22Rv1 (cell line): ENCODE data around the gene KANSL2.
A peak's percentile ranks its signal among the peaks of the same experiment; 100 is the strongest.

Experiments
- H3K27ac ChIP-seq: fragments of 450-650 bp; 2 replicates; pipeline ENCODE4 v1.5.1; 2017
- CTCF ChIP-seq: fragments of 450-650 bp; IDR thresholded peaks from 2 replicates; pipeline ENCODE4 v1.5.1; 2017; ENCODE audit warnings: mild to moderate bottlenecking
- ZFX ChIP-seq: fragments of 450-650 bp; IDR thresholded peaks from 2 replicates; pipeline ENCODE4 v1.6.1; 2017; ENCODE audit warnings: antibody characterized with exemption, borderline replicate concordance

KANSL2 gene

GRCh38 chr12:48712209-48712608 lies 30.2 kb upstream of the KANSL2 start:
- TF ChIP-seq ZFX (no peak), CTCF (no peak)
- no peak overlapping the region for H3K27ac ChIP-seq

GRCh38 chr12:48698822-48699221 lies 16.8 kb upstream of the KANSL2 start:
- H3K27ac ChIP-seq, result 0 out of 2 replicates have a peak overlapping the region, but pooled peaks have one; percentile 0

GRCh38 chr12:48696626-48697025 lies 14.6 kb upstream of the KANSL2 start:
- TF ChIP-seq CTCF, result no peak
- TF ChIP-seq ZFX, result no peak
- no peak overlapping the region for H3K27ac ChIP-seq

GRCh38 chr12:48695859-48696258 lies 13.8 kb upstream of the KANSL2 start:
- TF ChIP-seq ZFX (no peak), CTCF (no peak)
- H3K27ac ChIP-seq, result no peak overlapping the region

- no peak for TF ChIP-seq CTCF
- no peak for TF ChIP-seq ZFX
- H3K27ac ChIP-seq, result no peak overlapping the region
These were observed 12.0 kb upstream of the KANSL2 start for GRCh38 chr12:48694038-48694437.

GRCh38 chr12:48693572-48693971 lies 11.5 kb upstream of the KANSL2 start:
- no peak for TF ChIP-seq CTCF
- TF ChIP-seq ZFX, result no peak

GRCh38 chr12:48691826-48692487 lies 9.9 kb upstream of the KANSL2 start:
- no peak overlapping the region for H3K27ac ChIP-seq
- TF ChIP-seq CTCF, result no peak
- TF ChIP-seq ZFX, result no peak

More at GRCh38 chr12:48693572-48693971, 11.5 kb upstream of the KANSL2 start:
- no peak overlapping the region for H3K27ac ChIP-seq

GRCh38 chr12:48690990-48691389 lies 9.0 kb upstream of the KANSL2 start:
- TF ChIP-seq ZFX (no peak), CTCF (no peak)
- no peak overlapping the region for H3K27ac ChIP-seq
